Fibroblast of lung (primary cell): ENCODE results near the gene EEPD1.

Experiments
- CTCF ChIP-seq, 2 donors: IDR thresholded peaks in 1 of 2; conservative IDR thresholded peaks in 1 of 2; 1 replicate in 1 of 2; 2 replicates in 1 of 2; pipeline ENCODE4 v1.5.1; 2011 to 2012; ENCODE audit warnings: low read length in 2 of 2, control low read depth in 1 of 2, inconsistent platforms in 1 of 2, low read depth in 1 of 2, mild to moderate bottlenecking in 1 of 2
- EZH2 ChIP-seq: IDR thresholded peaks from 2 replicates; pipeline ENCODE4 v1.5.1; 2012; ENCODE audit warnings: low read length, control low read depth, mild to moderate bottlenecking; ENCODE audit errors: missing control alignments

- TF ChIP-seq CTCF (conservative IDR thresholded peaks at IDR 0.05 in 1 of 2, IDR thresholded peaks at IDR 0.05 in 1 of 2; ENCODE audit: low read depth in 1 of 2, low read length in 2 of 2) (no peak), EZH2 (no peak)
Observed at GRCh38 chr7:36283181-36283580, 130.1 kb downstream of the EEPD1 start.
